Measurements from ENCODE around the gene MRPL32. TPM values are rescaled to one million over a fixed set of nuclear protein-coding genes. Genes with fewer than 3 reads are reported as not detected.
A peak's percentile ranks its signal among the peaks of the same experiment; 100 is the strongest.

Gene MRPL32
- total and polyA plus RNA-seq, 2 of the 13 experiments (the other 11 are each of a cell fraction or from before 2014, with no cell fraction given) = 39.0 to 81.2 TPM

DNA sequence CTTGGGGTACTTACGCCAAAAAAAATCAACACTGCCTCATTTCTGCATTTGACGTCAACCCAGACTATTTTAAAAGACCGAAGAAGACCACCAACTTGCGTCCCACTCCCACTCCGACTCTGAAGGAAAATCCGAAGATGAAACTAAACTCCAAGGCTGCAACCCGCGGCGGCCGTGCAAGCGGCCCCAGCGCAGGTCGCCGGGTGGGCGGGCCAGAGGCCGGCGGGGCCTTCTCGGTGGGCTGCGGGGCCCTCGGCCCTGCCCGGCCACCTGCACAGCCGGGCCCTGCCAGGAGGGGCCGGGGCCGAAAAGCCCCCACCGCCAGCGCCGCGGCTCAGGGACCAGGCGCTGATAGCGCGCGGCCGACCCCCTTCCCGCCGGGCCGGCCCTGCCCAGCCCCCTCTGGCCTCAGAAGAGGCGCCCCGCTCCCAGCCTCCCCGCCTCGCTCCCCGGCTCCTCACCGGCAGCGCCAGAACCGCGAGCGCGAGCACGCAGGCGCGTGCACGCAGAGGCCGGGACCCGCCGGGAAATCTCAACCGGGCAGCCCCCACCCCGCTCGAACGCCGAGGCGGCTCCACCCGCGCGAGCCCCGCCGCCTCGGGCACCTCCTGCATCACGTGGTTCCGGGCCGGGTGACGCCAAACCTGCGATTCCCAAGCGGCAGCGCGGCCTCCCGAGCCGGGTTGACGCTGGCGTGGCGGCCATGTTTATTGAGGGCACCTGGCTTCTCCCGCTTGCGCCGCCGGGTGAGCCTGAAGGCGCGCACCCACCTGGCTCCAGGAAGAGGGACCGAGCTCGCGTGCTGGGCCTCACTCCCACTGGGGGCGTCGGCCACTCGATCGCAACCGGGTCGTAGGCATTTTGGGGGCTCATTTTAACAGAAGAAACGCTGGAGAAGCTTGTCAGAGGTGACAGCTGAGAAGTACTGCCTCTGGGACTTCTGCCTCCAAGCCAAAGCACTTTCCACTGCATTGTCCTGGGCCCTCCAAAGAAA, 20.4 kb upstream of the MRPL32 start, which contains the start of gene C7orf25 (continued):
- peak; percentile 84 for TF ChIP-seq RBM39 (IDR thresholded peaks at IDR 0.05; ENCODE audit: low read depth, low read length, poor library complexity, severe bottlenecking)
- TF ChIP-seq E2F2 (CRISPR knock-in tag; IDR thresholded peaks at IDR 0.05; ENCODE audit: borderline replicate concordance) = no peak; the same call in 1 of the 2 replicates
- 0 out of 2 replicates have a peak, but pooled peaks have one; percentile 71 for TF ChIP-seq CENPT (CRISPR knock-in tag; IDR thresholded peaks at IDR 0.05; ENCODE audit: low read depth)
- no peak for TF ChIP-seq ZNF10 (CRISPR knock-in tag; IDR thresholded peaks at IDR 0.05; ENCODE audit: borderline replicate concordance, low read depth)
- peak; percentile 50; the same call in 1 of the 2 replicates for TF ChIP-seq ZNF329 (CRISPR knock-in tag; IDR thresholded peaks at IDR 0.05; ENCODE audit: low read depth)
- TF ChIP-seq ZNF598 (CRISPR knock-in tag; IDR thresholded peaks at IDR 0.05; ENCODE audit: borderline replicate concordance) = peak; percentile 69; the same call in 1 of the 2 replicates
- TF ChIP-seq, protein P1, sequence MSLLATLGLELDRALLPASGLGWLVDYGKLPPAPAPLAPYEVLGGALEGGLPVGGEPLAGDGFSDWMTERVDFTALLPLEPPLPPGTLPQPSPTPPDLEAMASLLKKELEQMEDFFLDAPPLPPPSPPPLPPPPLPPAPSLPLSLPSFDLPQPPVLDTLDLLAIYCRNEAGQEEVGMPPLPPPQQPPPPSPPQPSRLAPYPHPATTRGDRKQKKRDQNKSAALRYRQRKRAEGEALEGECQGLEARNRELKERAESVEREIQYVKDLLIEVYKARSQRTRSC (CRISPR knock-in tag; IDR thresholded peaks at IDR 0.05; ENCODE audit: low read depth) = no peak
- TF ChIP-seq ZNF274 (CRISPR knock-in tag; IDR thresholded peaks at IDR 0.05) = peak; percentile 83
- no peak for TF ChIP-seq KDM4B (CRISPR knock-in tag; IDR thresholded peaks at IDR 0.05)
- TF ChIP-seq PHF21A (CRISPR knock-in tag; IDR thresholded peaks at IDR 0.05) = peak; percentile 84
- TF ChIP-seq MEF2D (CRISPR knock-in tag; IDR thresholded peaks at IDR 0.05) = no peak
- no peak for TF ChIP-seq DNMT3B (CRISPR knock-in tag; conservative IDR thresholded peaks at IDR 0.05)
- TF ChIP-seq RNF2 (conservative IDR thresholded peaks at IDR 0.05; ENCODE audit: low read depth) = peak; percentile 70; the same call in 1 of the 2 replicates
- 0 out of 2 replicates have a peak, but pooled peaks have one; percentile 66 for TF ChIP-seq MTF2 (CRISPR knock-in tag; IDR thresholded peaks at IDR 0.05; ENCODE audit: borderline replicate concordance)
- TF ChIP-seq CAMTA2 (CRISPR knock-in tag; IDR thresholded peaks at IDR 0.05; ENCODE audit: borderline replicate concordance) = no peak
- no peak; the same call in 1 of the 2 replicates for TF ChIP-seq ZNF768 (CRISPR knock-in tag; IDR thresholded peaks at IDR 0.05)
- TF ChIP-seq, protein P2, sequence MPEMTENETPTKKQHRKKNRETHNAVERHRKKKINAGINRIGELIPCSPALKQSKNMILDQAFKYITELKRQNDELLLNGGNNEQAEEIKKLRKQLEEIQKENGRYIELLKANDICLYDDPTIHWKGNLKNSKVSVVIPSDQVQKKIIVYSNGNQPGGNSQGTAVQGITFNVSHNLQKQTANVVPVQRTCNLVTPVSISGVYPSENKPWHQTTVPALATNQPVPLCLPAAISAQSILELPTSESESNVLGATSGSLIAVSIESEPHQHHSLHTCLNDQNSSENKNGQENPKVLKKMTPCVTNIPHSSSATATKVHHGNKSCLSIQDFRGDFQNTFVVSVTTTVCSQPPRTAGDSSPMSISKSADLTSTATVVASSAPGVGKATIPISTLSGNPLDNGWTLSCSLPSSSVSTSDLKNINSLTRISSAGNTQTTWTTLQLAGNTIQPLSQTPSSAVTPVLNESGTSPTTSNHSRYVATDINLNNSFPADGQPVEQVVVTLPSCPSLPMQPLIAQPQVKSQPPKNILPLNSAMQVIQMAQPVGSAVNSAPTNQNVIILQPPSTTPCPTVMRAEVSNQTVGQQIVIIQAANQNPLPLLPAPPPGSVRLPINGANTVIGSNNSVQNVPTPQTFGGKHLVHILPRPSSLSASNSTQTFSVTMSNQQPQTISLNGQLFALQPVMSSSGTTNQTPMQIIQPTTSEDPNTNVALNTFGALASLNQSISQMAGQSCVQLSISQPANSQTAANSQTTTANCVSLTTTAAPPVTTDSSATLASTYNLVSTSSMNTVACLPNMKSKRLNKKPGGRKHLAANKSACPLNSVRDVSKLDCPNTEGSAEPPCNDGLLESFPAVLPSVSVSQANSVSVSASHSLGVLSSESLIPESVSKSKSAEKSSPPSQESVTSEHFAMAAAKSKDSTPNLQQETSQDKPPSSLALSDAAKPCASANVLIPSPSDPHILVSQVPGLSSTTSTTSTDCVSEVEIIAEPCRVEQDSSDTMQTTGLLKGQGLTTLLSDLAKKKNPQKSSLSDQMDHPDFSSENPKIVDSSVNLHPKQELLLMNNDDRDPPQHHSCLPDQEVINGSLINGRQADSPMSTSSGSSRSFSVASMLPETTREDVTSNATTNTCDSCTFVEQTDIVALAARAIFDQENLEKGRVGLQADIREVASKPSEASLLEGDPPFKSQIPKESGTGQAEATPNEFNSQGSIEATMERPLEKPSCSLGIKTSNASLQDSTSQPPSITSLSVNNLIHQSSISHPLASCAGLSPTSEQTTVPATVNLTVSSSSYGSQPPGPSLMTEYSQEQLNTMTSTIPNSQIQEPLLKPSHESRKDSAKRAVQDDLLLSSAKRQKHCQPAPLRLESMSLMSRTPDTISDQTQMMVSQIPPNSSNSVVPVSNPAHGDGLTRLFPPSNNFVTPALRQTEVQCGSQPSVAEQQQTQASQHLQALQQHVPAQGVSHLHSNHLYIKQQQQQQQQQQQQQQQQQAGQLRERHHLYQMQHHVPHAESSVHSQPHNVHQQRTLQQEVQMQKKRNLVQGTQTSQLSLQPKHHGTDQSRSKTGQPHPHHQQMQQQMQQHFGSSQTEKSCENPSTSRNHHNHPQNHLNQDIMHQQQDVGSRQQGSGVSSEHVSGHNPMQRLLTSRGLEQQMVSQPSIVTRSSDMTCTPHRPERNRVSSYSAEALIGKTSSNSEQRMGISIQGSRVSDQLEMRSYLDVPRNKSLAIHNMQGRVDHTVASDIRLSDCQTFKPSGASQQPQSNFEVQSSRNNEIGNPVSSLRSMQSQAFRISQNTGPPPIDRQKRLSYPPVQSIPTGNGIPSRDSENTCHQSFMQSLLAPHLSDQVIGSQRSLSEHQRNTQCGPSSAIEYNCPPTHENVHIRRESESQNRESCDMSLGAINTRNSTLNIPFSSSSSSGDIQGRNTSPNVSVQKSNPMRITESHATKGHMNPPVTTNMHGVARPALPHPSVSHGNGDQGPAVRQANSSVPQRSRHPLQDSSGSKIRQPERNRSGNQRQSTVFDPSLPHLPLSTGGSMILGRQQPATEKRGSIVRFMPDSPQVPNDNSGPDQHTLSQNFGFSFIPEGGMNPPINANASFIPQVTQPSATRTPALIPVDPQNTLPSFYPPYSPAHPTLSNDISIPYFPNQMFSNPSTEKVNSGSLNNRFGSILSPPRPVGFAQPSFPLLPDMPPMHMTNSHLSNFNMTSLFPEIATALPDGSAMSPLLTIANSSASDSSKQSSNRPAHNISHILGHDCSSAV (CRISPR knock-in tag; IDR thresholded peaks at IDR 0.05; ENCODE audit: borderline replicate concordance) = no peak
- peak; percentile 57; the same call in 1 of the 2 replicates for TF ChIP-seq ARNTL (CRISPR knock-in tag; IDR thresholded peaks at IDR 0.05)
